Ureter (tissue), 1 donor: ENCODE results near the gene HACD2. TPM values are rescaled to one million over a fixed set of nuclear protein-coding genes. Genes with fewer than 3 reads are reported as not detected.

ENCODE experiments used
- DNase-seq: peaks from one replicate; pipeline ENCODE4 v3.0.0-alpha.2; 2020; ENCODE audit warnings: low spot score
- total RNA-seq: library from RNA; stranded (reverse); gene quantifications from one replicate; pipeline ENCODE4 v1.2.4, GENCODE V29; 2023
- donor health status: DM: yes; HTN: yes; CAD: no.

HACD2 gene
- total RNA-seq, 1 donor from 2014 or later: 20.6 TPM

DNA sequence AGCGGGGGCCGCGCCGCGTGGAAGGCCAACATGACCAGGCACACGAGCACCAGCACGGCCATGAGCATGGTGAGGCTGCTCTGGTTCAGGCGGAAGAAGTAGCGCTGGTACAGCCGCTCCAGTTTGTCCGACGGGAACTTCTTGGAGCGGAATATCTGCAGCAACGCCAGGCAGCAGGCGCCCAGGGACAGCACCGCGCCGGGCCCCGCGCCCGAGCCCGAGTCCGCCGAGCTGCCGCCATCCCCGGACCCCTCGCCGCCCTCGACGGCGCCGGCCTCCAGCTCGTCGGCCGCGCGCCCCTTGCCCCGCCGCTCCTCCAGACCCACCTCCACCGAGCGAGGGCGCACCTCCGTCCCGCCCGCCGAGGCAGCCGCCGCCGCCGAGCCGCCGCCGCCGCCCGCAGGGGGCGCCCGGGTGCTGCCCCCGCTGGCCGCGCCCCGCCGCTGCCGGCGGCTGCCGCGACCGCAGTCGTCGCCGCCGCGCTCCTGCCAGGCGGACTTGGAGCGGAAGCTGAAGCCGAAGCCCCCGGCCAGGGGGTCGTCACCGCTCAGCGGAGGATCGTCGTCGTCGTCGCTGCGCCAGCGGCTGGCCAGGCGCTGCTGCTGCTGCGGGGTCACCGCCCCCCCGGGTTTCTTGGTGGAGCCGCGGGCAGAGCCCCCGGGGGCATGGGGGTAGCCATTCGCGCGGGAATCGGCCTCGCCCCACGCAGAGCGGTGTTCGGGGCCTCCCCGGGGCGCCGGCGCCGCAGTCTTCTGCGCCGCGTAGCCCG, 136.9 kb downstream of the HACD2 start:
- DNase-seq: no peak

DNA sequence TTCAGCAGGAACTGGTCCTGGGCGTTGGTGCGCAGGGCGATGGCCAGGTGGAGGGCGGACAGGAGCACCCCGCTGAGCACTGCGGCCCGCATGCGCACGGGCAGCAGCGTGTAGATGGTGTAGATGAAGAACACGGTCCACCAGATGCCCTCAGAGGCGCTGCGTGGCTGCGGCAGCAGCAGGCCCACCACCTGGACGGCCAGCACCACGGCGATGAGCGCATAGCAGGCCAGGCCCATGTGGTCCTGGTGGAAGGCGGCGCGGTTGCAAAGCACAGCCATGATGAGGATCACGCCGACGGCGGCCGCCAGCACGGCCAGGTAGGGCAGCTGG, 137.5 kb downstream of the HACD2 start:
- no peak for DNase-seq

DNA sequence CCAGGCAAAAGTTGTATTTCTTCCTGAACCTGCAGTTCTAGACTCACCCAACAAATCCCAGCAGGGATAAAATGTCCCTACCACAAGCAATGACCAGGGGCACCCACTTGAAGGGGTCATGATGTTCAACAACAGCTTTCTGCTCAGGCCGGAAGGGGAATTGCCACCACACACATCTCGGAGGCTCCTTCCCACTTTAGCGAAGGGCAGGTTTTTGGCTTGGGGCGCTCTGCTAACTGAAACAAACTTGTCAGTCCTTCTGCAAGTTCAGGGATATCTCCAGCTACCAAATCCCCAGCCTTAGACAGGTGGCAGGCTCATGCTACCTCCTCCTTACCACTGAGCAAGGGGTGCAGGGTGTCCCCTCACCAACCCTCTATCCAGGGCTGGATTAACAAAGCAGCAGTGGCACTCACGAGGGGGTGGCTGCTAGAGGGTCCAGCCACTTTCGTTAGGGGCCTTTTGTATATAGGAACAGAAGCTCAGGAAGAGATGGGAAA, 138.2 kb downstream of the HACD2 start:
- no peak for DNase-seq

DNA sequence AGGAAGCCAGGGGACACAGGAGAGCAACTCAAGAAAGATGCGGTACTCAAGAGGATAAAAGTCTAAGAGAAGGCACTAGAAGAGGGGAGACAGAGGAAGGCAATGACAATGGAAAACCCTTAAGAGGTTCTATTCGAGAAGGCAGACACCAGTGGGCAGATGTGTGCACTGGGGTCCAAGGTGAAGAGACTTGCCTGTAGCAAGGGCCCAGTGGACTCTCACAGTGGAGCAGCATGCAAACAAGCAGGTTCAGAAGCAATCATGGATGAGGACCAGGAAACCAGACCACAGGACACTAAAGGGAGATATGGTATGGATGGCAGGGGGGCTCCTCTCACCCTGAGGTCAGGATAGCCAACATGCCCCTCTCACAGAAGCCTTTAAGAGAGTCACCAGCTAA, 138.6 kb downstream of the HACD2 start:
- DNase-seq: no peak

DNA sequence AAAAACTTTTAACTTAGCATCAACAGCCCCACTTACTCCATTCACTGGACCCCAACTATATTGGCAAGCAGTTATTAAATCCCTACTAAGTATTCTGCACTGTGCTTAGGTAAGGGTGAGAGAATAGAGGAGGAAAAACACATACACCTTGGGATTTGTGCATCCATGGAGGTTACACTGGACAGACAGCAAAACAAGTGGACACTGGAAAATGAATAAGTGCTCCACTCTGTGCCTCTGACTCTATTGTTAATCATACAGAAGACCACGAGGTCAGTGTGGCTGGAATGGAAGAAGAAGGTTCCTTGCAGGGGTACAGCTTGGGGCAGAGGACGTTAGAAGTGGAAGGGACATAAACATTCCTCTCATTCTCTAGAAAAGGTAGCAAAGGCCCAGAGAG, 139.2 kb downstream of the HACD2 start:
- no peak for DNase-seq

DNA sequence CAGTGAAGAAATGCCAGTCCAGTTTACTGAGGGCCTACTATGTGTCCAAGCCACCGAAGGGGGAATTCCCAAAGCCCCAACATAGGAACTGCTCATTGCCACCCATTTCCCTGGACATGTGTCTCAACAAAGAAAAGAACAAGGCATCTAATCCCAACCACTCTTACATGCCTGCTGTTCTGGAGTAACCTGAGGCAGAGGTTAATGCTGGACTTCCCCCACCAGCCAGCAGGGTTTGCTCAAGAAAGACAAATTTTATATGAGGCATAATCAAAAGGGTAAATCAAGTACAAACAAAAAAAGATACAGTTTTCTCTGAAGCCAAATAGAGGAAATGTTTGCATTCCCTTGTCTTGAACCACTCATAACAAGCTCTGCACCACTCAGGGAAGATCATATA, 140.1 kb downstream of the HACD2 start:
- DNase-seq: no peak

DNA sequence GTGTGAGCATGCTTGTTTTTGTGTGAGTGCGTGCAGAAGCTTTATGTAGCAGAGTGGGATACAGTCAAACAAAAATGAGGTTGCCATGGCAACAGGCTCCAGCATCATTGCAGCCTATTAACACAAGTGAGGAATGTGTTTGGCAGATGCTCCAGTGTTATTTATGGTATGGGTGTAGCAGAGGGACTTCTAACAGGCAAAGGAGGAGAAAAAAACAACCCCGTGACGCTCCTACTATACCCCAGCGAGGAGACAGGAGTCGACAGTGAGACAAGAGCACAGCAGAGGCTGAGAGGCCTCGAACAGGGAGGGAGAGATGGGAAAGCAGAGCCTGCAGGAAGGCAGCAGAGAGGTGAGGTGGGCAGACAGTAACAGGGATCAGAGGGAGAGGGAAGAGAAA, 140.8 kb downstream of the HACD2 start:
- DNase-seq: no peak

DNA sequence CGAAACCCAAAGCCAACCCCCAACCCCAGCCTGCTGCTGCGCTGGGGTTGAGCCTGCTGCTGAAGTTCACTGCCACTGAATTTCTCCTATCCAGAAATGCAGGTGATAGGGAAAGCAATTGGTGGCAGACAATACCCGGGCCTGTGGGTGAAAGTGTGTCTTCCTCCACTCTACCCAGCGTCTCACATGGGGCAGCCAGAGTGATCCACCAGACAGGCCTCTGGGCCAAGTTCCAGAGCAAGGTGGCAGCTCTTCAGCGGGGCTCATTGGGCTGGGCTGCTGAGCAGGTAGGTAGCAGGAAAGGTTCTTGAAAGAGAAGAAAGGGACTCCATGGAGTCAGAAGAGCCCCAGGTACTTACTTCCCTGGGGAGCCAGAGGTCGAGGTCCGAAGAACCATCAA, 141.9 kb downstream of the HACD2 start:
- no peak for DNase-seq

DNA sequence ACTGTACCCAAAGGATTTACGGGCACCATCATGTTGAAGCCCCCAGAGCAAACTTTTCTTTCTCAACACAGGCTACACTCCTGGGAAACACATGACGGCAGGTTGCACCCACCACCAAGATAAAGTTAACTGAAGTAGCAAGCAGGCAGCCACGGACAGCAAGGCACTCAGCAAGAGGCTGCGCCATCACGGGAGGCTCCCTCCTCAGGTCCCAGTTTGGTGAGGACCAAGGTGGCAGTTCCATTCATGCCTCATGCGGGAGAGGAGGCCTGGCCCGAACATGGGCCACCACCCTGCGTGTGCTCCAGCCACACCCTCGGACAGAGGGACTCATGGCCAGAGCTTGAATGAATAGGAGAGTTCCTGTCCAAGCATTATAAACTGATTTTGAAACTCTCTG, 142.7 kb downstream of the HACD2 start:
- DNase-seq: no peak

Other genes starting within 250 kb of the HACD2 start
- 27.8 TPM for gene ADCY5, start 136.0 kb downstream of the HACD2 start, total RNA-seq